WTC11 (cell line): ENCODE data around the gene PAGE2. TPM values are rescaled to one million over a fixed set of nuclear protein-coding genes. Genes with fewer than 3 reads are reported as not detected.
"Not testable (repeated sequence)": the region's sequence is repeated elsewhere in the genome, so short reads cannot be mapped to it uniquely, and the experiment has no call there.

ENCODE experiments used
- ATAC-seq: fragments of 200-7000 bp; cut with Tn5 transposase; 2 replicates; pipeline ENCODE4 v1.10.0; 2021; ENCODE audit warnings: mild to moderate bottlenecking, moderate library complexity
- CTCF ChIA-PET: fragments of 300-600 bp; sonication (Branson Sonifier 250); formaldehyde crosslinking; loops from one replicate; lab custom pipeline; 2021; ENCODE audit warnings: antibody characterized with exemption; lab: Charles Lee
- POLR2A ChIA-PET: fragments of 350-600 bp; sonication (Branson Sonifier 250); formaldehyde crosslinking; loops from one replicate; lab custom pipeline; 2021; ENCODE audit warnings: antibody characterized with exemption; lab: Charles Lee
- DNase-seq: peaks from one replicate; pipeline ENCODE4 v3.0.0; 2021; ENCODE audit warnings: low spot score
- H3K27ac Mint-ChIP-seq: 2 replicates; pipeline ENCODE4 v1.8.0; 2021; ENCODE audit warnings: mixed read lengths
- H3K27me3 Mint-ChIP-seq: 2 replicates; pipeline ENCODE4 v1.8.0; 2021; ENCODE audit warnings: low read depth, mild to moderate bottlenecking, moderate library complexity, mixed read lengths
- H3K36me3 Mint-ChIP-seq: 2 replicates; pipeline ENCODE4 v1.8.0; 2021; ENCODE audit warnings: mixed read lengths
- H3K4me1 Mint-ChIP-seq: 2 replicates; pipeline ENCODE4 v1.8.0; 2022; ENCODE audit warnings: mixed read lengths
- H3K4me3 Mint-ChIP-seq: 2 replicates; pipeline ENCODE4 v1.8.0; 2021; ENCODE audit warnings: mild to moderate bottlenecking, moderate library complexity, mixed read lengths
- H3K9me3 Mint-ChIP-seq: 2 replicates; pipeline ENCODE4 v1.8.0; 2021; ENCODE audit warnings: mixed read lengths
- CBFB ChIP-seq: sonication (generic); formaldehyde crosslinking; IDR thresholded peaks from 2 replicates; pipeline ENCODE4 v1.8.1; 2022; ENCODE audit warnings: mild to moderate bottlenecking, low read depth, missing genetic modification reagents
- ELF4 ChIP-seq: sonication (generic); formaldehyde crosslinking; IDR thresholded peaks from 2 replicates; pipeline ENCODE4 v1.8.1; 2022; ENCODE audit warnings: low read depth, mild to moderate bottlenecking, moderate library complexity, missing genetic modification reagents
- EMX1 ChIP-seq: fragments of 250-450 bp; sonication (Bioruptor Pico); IDR thresholded peaks from 2 replicates; pipeline ENCODE4 v1.8.0; 2021; ENCODE audit warnings: mild to moderate bottlenecking
- ETV6 ChIP-seq: sonication (generic); formaldehyde crosslinking; IDR thresholded peaks from 2 replicates; pipeline ENCODE4 v1.8.1; 2022; ENCODE audit warnings: mild to moderate bottlenecking, missing genetic modification reagents
- GRHL2 ChIP-seq: fragments of 250-450 bp; sonication (Bioruptor Pico); IDR thresholded peaks from 2 replicates; pipeline ENCODE4 v1.8.0; 2022; ENCODE audit warnings: mild to moderate bottlenecking, moderate library complexity; ENCODE audit not compliant: insufficient replicate concordance, severe bottlenecking
- IRF2 ChIP-seq: sonication (generic); formaldehyde crosslinking; IDR thresholded peaks from 2 replicates; pipeline ENCODE4 v1.8.0; 2022; ENCODE audit warnings: low read depth, missing genetic modification reagents, borderline replicate concordance
- JAZF1 ChIP-seq: fragments of 250-450 bp; sonication (Bioruptor Pico); IDR thresholded peaks from 2 replicates; pipeline ENCODE4 v1.9.0; 2021; ENCODE audit warnings: moderate library complexity, mild to moderate bottlenecking, inconsistent platforms
- JUN ChIP-seq: sonication (generic); formaldehyde crosslinking; IDR thresholded peaks from 2 replicates; pipeline ENCODE4 v1.8.0; 2023; ENCODE audit warnings: mild to moderate bottlenecking, missing genetic modification reagents
- MXD4 ChIP-seq: fragments of 250-450 bp; sonication (Bioruptor Pico); IDR thresholded peaks from 2 replicates; pipeline ENCODE4 v1.8.0; 2021; ENCODE audit warnings: mild to moderate bottlenecking, moderate library complexity, borderline replicate concordance
- MYBL2 ChIP-seq: sonication (generic); formaldehyde crosslinking; IDR thresholded peaks from 2 replicates; pipeline ENCODE4 v1.8.1; 2023; ENCODE audit warnings: mild to moderate bottlenecking, moderate library complexity, missing genetic modification reagents
- NFYB ChIP-seq: sonication (generic); formaldehyde crosslinking; conservative IDR thresholded peaks from 2 replicates; pipeline ENCODE4 v1.8.0; 2022; ENCODE audit warnings: low read depth, missing genetic modification reagents
- OVOL2 ChIP-seq: fragments of 250-450 bp; sonication (Bioruptor Pico); IDR thresholded peaks from 2 replicates; pipeline ENCODE4 v1.9.0; 2021; ENCODE audit warnings: mild to moderate bottlenecking, borderline replicate concordance
- RELA ChIP-seq: sonication (generic); formaldehyde crosslinking; IDR thresholded peaks from 2 replicates; pipeline ENCODE4 v1.8.1; 2022; ENCODE audit warnings: missing genetic modification reagents, mild to moderate bottlenecking, borderline replicate concordance
- SMAD3 ChIP-seq: sonication (generic); formaldehyde crosslinking; IDR thresholded peaks from 2 replicates; pipeline ENCODE4 v1.8.0; 2022; ENCODE audit warnings: missing genetic modification reagents, mild to moderate bottlenecking, borderline replicate concordance
- total RNA-seq: library from RNA; stranded (reverse); gene quantifications from 3 replicates; pipeline ENCODE4 v1.2.3, GENCODE V29; 2021
- TF ChIP-seq, protein P1 (sequence below): sonication (generic); formaldehyde crosslinking; IDR thresholded peaks from 2 replicates; pipeline ENCODE4 v1.8.0; 2023; ENCODE audit warnings: missing genetic modification reagents
- TF ChIP-seq, protein P2 (sequence below): fragments of 250-450 bp; sonication (Bioruptor Pico); IDR thresholded peaks from 2 replicates; pipeline ENCODE4 v2.1.2; 2022; ENCODE audit warnings: mild to moderate bottlenecking, moderate library complexity
- TF ChIP-seq, protein P3 (sequence below): sonication (generic); formaldehyde crosslinking; IDR thresholded peaks from 2 replicates; pipeline ENCODE4 v1.8.1; 2023; ENCODE audit warnings: mild to moderate bottlenecking, missing genetic modification reagents, borderline replicate concordance
- TF ChIP-seq, protein P4 (sequence below): sonication (generic); formaldehyde crosslinking; IDR thresholded peaks from 2 replicates; pipeline ENCODE4 v1.8.0; 2022; ENCODE audit warnings: mild to moderate bottlenecking, missing genetic modification reagents
- TF ChIP-seq, protein P5 (sequence below): fragments of 250-450 bp; sonication (Bioruptor Pico); IDR thresholded peaks from 2 replicates; pipeline ENCODE4 v1.9.0; 2021; ENCODE audit warnings: moderate library complexity, mild to moderate bottlenecking, inconsistent platforms, borderline replicate concordance

PAGE2 gene
- total RNA-seq, 1 experiment from 2014 or later = not detected

DNA sequence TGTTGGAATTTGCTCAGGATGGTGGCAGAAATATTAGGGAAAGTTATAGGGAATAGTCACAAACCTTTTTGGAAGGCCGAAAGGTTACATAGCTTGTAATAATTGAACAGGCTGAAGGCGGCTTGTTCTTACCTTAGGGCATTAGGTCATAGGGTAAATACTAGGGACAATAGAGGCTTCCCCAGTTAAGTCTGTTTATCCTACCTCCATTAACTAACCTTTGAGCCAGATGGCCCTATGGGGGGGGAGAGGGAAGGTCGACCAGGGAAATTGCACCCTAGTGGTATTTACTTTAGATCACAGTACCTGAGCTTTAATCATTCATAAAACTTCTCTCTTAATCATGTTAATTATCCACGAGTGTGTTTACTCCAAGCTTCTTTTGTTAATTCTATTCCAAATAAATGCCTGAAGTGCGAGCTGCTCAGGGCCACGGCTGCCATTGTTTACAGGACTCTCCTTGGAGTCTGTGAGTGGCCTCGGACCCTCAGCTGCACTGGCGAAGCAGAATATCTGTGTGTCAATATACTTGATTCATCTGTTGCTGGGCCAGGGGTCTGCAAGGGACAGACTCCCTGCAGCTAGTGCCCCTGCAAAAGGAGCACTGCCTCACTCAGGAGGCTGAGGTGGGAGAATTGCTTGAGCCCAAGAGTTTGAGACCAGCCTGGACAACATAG lies 22.9 kb downstream of the PAGE2 start:
- no peak for ATAC-seq
- H3K4me1 Mint-ChIP-seq = no peaks in the 10 kb centered on the region
- no peaks in the 10 kb centered on the region for H3K9me3 Mint-ChIP-seq
- no peak for DNase-seq
- ChIA-PET CTCF (no interaction called here), POLR2A (no interaction called here)
- H3K27me3 Mint-ChIP-seq = peaks cover 5% of the 10 kb centered on the region
- H3K4me3 Mint-ChIP-seq = no peak overlapping the region
- TF ChIP-seq, protein P1, sequence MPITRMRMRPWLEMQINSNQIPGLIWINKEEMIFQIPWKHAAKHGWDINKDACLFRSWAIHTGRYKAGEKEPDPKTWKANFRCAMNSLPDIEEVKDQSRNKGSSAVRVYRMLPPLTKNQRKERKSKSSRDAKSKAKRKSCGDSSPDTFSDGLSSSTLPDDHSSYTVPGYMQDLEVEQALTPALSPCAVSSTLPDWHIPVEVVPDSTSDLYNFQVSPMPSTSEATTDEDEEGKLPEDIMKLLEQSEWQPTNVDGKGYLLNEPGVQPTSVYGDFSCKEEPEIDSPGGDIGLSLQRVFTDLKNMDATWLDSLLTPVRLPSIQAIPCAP (CRISPR knock-in tag) = no peak
- TF ChIP-seq, protein P2, sequence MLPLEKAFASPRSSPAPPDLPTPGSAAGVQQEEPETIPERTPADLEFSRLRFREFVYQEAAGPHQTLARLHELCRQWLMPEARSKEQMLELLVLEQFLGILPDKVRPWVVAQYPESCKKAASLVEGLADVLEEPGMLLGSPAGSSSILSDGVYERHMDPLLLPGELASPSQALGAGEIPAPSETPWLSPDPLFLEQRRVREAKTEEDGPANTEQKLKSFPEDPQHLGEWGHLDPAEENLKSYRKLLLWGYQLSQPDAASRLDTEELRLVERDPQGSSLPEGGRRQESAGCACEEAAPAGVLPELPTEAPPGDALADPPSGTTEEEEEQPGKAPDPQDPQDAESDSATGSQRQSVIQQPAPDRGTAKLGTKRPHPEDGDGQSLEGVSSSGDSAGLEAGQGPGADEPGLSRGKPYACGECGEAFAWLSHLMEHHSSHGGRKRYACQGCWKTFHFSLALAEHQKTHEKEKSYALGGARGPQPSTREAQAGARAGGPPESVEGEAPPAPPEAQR = no peak
- TF ChIP-seq MYBL2 (CRISPR knock-in tag) = no peak
- TF ChIP-seq JUN (CRISPR knock-in tag) = no peak
- no peak for TF ChIP-seq MXD4 (CRISPR knock-in tag)
- TF ChIP-seq, protein P3, sequence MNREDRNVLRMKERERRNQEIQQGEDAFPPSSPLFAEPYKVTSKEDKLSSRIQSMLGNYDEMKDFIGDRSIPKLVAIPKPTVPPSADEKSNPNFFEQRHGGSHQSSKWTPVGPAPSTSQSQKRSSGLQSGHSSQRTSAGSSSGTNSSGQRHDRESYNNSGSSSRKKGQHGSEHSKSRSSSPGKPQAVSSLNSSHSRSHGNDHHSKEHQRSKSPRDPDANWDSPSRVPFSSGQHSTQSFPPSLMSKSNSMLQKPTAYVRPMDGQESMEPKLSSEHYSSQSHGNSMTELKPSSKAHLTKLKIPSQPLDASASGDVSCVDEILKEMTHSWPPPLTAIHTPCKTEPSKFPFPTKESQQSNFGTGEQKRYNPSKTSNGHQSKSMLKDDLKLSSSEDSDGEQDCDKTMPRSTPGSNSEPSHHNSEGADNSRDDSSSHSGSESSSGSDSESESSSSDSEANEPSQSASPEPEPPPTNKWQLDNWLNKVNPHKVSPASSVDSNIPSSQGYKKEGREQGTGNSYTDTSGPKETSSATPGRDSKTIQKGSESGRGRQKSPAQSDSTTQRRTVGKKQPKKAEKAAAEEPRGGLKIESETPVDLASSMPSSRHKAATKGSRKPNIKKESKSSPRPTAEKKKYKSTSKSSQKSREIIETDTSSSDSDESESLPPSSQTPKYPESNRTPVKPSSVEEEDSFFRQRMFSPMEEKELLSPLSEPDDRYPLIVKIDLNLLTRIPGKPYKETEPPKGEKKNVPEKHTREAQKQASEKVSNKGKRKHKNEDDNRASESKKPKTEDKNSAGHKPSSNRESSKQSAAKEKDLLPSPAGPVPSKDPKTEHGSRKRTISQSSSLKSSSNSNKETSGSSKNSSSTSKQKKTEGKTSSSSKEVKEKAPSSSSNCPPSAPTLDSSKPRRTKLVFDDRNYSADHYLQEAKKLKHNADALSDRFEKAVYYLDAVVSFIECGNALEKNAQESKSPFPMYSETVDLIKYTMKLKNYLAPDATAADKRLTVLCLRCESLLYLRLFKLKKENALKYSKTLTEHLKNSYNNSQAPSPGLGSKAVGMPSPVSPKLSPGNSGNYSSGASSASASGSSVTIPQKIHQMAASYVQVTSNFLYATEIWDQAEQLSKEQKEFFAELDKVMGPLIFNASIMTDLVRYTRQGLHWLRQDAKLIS (CRISPR knock-in tag) = no peak
- TF ChIP-seq, protein P4, sequence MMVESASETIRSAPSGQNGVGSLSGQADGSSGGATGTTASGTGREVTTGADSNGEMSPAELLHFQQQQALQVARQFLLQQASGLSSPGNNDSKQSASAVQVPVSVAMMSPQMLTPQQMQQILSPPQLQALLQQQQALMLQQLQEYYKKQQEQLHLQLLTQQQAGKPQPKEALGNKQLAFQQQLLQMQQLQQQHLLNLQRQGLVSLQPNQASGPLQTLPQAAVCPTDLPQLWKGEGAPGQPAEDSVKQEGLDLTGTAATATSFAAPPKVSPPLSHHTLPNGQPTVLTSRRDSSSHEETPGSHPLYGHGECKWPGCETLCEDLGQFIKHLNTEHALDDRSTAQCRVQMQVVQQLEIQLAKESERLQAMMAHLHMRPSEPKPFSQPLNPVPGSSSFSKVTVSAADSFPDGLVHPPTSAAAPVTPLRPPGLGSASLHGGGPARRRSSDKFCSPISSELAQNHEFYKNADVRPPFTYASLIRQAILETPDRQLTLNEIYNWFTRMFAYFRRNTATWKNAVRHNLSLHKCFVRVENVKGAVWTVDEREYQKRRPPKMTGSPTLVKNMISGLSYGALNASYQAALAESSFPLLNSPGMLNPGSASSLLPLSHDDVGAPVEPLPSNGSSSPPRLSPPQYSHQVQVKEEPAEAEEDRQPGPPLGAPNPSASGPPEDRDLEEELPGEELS = no peak
- no peak for TF ChIP-seq EMX1 (CRISPR knock-in tag)
- no peak for TF ChIP-seq IRF2
- TF ChIP-seq, protein P5, sequence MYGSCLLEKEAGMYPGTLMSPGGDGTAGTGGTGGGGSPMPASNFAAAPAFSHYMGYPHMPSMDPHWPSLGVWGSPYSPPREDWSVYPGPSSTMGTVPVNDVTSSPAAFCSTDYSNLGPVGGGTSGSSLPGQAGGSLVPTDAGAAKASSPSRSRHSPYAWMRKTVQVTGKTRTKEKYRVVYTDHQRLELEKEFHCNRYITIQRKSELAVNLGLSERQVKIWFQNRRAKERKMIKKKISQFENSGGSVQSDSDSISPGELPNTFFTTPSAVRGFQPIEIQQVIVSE (CRISPR knock-in tag) = no peak
- no peak for TF ChIP-seq JAZF1
- TF ChIP-seq CBFB (CRISPR knock-in tag) = no peak
- no peak for TF ChIP-seq GRHL2 (CRISPR knock-in tag)
- no peaks in the 10 kb centered on the region for H3K36me3 Mint-ChIP-seq
- H3K27ac Mint-ChIP-seq = no peak overlapping the region

DNA sequence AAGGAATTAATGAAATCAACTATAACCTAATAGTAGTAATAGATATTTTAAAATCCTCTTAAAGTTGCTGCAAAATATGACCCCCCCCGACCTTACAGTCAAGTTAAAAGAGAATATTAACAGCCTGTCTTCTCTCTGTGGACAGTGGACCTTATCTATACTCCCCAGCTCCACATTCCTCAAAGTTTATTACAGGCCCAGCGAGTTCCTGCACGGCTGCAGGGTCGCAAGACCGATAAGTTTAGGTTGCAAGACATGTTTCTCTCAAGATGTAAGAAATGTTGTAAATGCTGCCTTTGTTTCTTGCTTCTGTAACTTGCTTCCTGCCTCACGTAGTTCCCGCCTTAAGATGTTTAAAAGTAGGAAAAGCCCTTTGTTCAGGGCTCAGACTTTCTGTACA lies 27.8 kb downstream of the PAGE2 start:
- POLR2A ChIA-PET, H3K4me1 Mint-ChIP-seq, H3K27ac Mint-ChIP-seq, DNase-seq, H3K9me3 Mint-ChIP-seq, CTCF ChIA-PET, ATAC-seq, H3K27me3 Mint-ChIP-seq, H3K36me3 Mint-ChIP-seq, H3K4me3 Mint-ChIP-seq: not testable (repeated sequence)

DNA sequence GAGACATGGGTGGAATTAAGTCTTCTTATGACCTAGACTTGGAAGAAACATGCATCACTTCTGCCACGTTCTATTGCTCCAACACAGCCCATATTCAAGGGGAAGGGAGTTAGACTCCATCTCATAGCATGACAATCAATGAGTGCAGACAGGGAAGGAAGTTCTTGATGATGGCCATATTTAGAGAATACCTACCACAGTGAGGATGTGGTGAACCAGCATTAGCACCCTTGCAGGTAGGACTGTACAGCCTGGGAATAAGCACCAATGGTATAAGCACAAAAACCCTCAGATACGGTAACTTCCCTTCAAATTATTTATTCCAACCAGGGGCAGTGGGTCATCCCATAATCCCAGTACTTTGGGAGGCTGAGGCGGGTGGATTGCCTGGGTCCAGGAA lies 29.8 kb downstream of the PAGE2 start:
- Mint-ChIP-seq H3K4me3 (no peak overlapping the region), H3K27me3 (no peaks in the 10 kb centered on the region; the same call in 1 of the 2 replicates), H3K4me1 (no peaks in the 10 kb centered on the region), H3K9me3 (no peaks in the 10 kb centered on the region), H3K36me3 (no peaks in the 10 kb centered on the region), H3K27ac (no peak overlapping the region)
- ATAC-seq (no peak), DNase-seq (no peak)
- ChIA-PET POLR2A (no interaction called here), CTCF (no interaction called here)
- TF ChIP-seq ELF4 (CRISPR knock-in tag) (no peak), ETV6 (CRISPR knock-in tag) (no peak), NFYB (no peak), SMAD3 (CRISPR knock-in tag) (no peak), OVOL2 (CRISPR knock-in tag) (no peak), RELA (CRISPR knock-in tag) (no peak), GRHL2 (CRISPR knock-in tag) (no peak)
- TF ChIP-seq, protein P4 = no peak
